ENCODE data around the gene TMEM82. TPM values are rescaled to one million over a fixed set of nuclear protein-coding genes. Genes with fewer than 3 reads are reported as not detected.

The TMEM82 gene
- polyA plus RNA-seq, 1 donor from 2014 or later, result not detected

DNA sequence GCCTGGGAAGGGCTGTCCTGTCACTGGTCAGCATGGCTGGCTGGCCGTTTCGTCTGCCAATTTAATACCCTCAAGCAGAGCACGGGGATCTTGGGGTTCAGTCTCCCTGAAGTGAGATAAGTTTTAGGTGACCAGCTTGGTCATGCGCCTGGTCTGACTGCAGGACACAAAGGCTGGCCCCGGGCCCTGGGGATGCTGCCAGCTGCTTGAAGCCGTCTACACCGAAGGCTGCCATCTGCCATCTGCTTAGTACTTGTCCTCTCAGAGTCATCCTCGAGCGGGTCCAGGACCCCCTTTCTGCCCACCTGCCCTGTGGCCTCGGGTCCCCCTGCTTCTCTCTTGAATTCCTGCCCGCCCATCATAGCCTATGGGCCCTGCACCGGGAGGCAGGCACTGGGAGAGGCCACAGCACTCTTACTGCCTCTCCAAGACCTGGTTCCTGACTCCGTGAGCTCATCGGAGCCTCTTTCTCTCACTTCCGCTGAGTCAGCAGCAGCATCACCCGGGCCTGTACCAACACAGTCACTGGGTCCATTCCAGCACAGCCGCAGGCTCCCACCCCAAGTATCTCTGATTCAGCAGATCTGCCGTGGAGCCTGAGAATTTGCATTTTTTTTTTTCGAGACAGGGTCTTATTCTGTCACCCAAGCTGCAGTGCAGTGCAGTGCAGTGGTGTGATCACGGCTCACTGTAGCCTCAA lies 23.3 kb downstream of the TMEM82 start:
- Histone ChIP-seq H2AFZ (ENCODE audit: low read depth, low read length) (no peak overlapping the region), H3K9me2 (ENCODE audit: insufficient read depth, low read length) (no peaks in the 10 kb centered on the region), H4K20me1 (ENCODE audit: insufficient read depth) (no peaks in the 10 kb centered on the region), H3K27me3 (ENCODE audit: insufficient read depth, low read depth, low read length) (no peaks in the 10 kb centered on the region), H3K27ac (ENCODE audit: low read length) (no peak overlapping the region), H3K4me2 (ENCODE audit: low read length) (no peak overlapping the region), H3K36me3 (ENCODE audit: insufficient read depth, low read length) (no peaks in the 10 kb centered on the region), H3K79me2 (replicated peaks; ENCODE audit: insufficient read depth, low read length) (no peaks in the 10 kb centered on the region), H3F3A (ENCODE audit: insufficient read depth, low read length, poor library complexity, severe bottlenecking) (no peaks in the 10 kb centered on the region), H3K4me3 (ENCODE audit: low read length) (no peak overlapping the region), H3K9ac (ENCODE audit: low read length) (no peak overlapping the region), H3K9me3 (ENCODE audit: low read length) (no peaks in the 10 kb centered on the region)
- no peak for TF ChIP-seq MXI1 (conservative IDR thresholded peaks at IDR 0.05; ENCODE audit: poor library complexity, severe bottlenecking)

- Histone ChIP-seq H3K9ac (ENCODE audit: low read length) (no peak overlapping the region), H3K27ac (ENCODE audit: low read length) (no peak overlapping the region), H3K79me2 (replicated peaks; ENCODE audit: insufficient read depth, low read length) (no peaks in the 10 kb centered on the region), H3K9me3 (ENCODE audit: low read length) (no peaks in the 10 kb centered on the region), H3K9me2 (ENCODE audit: insufficient read depth, low read length) (no peaks in the 10 kb centered on the region), H3K27me3 (ENCODE audit: insufficient read depth, low read depth, low read length) (no peaks in the 10 kb centered on the region), H3K4me3 (ENCODE audit: low read length) (no peak overlapping the region), H3F3A (ENCODE audit: insufficient read depth, low read length, poor library complexity, severe bottlenecking) (no peaks in the 10 kb centered on the region), H2AFZ (ENCODE audit: low read depth, low read length) (no peak overlapping the region), H3K4me2 (ENCODE audit: low read length) (no peak overlapping the region), H3K36me3 (ENCODE audit: insufficient read depth, low read length) (no peaks in the 10 kb centered on the region), H4K20me1 (ENCODE audit: insufficient read depth) (no peaks in the 10 kb centered on the region)
- no peak for TF ChIP-seq EP300 (conservative IDR thresholded peaks at IDR 0.05; ENCODE audit: poor library complexity, severe bottlenecking)
- no peak for TF ChIP-seq SMC3 (conservative IDR thresholded peaks at IDR 0.05; ENCODE audit: poor library complexity)
- TF ChIP-seq TAF1 (IDR thresholded peaks at IDR 0.05; ENCODE audit: low read depth), result no peak
- TF ChIP-seq, protein P1, sequence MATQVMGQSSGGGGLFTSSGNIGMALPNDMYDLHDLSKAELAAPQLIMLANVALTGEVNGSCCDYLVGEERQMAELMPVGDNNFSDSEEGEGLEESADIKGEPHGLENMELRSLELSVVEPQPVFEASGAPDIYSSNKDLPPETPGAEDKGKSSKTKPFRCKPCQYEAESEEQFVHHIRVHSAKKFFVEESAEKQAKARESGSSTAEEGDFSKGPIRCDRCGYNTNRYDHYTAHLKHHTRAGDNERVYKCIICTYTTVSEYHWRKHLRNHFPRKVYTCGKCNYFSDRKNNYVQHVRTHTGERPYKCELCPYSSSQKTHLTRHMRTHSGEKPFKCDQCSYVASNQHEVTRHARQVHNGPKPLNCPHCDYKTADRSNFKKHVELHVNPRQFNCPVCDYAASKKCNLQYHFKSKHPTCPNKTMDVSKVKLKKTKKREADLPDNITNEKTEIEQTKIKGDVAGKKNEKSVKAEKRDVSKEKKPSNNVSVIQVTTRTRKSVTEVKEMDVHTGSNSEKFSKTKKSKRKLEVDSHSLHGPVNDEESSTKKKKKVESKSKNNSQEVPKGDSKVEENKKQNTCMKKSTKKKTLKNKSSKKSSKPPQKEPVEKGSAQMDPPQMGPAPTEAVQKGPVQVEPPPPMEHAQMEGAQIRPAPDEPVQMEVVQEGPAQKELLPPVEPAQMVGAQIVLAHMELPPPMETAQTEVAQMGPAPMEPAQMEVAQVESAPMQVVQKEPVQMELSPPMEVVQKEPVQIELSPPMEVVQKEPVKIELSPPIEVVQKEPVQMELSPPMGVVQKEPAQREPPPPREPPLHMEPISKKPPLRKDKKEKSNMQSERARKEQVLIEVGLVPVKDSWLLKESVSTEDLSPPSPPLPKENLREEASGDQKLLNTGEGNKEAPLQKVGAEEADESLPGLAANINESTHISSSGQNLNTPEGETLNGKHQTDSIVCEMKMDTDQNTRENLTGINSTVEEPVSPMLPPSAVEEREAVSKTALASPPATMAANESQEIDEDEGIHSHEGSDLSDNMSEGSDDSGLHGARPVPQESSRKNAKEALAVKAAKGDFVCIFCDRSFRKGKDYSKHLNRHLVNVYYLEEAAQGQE (IDR thresholded peaks at IDR 0.05; ENCODE audit: borderline replicate concordance), result no peak
- TF ChIP-seq MXI1 (conservative IDR thresholded peaks at IDR 0.05; ENCODE audit: poor library complexity, severe bottlenecking), result no peak
- TF ChIP-seq EZH2 (IDR thresholded peaks at IDR 0.05; ENCODE audit: borderline replicate concordance, insufficient read depth, low read length, poor library complexity, severe bottlenecking), result no peak
- TF ChIP-seq, protein P2, sequence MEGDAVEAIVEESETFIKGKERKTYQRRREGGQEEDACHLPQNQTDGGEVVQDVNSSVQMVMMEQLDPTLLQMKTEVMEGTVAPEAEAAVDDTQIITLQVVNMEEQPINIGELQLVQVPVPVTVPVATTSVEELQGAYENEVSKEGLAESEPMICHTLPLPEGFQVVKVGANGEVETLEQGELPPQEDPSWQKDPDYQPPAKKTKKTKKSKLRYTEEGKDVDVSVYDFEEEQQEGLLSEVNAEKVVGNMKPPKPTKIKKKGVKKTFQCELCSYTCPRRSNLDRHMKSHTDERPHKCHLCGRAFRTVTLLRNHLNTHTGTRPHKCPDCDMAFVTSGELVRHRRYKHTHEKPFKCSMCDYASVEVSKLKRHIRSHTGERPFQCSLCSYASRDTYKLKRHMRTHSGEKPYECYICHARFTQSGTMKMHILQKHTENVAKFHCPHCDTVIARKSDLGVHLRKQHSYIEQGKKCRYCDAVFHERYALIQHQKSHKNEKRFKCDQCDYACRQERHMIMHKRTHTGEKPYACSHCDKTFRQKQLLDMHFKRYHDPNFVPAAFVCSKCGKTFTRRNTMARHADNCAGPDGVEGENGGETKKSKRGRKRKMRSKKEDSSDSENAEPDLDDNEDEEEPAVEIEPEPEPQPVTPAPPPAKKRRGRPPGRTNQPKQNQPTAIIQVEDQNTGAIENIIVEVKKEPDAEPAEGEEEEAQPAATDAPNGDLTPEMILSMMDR (IDR thresholded peaks at IDR 0.05; ENCODE audit: poor library complexity, severe bottlenecking), result no peak
- no peak for TF ChIP-seq POLR2AphosphoS5 (IDR thresholded peaks at IDR 0.05)
- no peak for TF ChIP-seq RAD21 (conservative IDR thresholded peaks at IDR 0.05)
These were observed 25.6 kb downstream of the TMEM82 start for GRCh38 chr1:15767941-15768340.
